ENCODE measurements around the gene CAV2. TPM values are rescaled to one million over a fixed set of nuclear protein-coding genes. Genes with fewer than 3 reads are reported as not detected.
A peak's percentile ranks its signal among the peaks of the same experiment; 100 is the strongest.
"Not testable (repeated sequence)": the region's sequence is repeated elsewhere in the genome, so short reads cannot be mapped to it uniquely, and the experiment has no call there.

Gene CAV2
- total RNA-seq, 1 donor from 2014 or later, result 86.8 TPM

DNA sequence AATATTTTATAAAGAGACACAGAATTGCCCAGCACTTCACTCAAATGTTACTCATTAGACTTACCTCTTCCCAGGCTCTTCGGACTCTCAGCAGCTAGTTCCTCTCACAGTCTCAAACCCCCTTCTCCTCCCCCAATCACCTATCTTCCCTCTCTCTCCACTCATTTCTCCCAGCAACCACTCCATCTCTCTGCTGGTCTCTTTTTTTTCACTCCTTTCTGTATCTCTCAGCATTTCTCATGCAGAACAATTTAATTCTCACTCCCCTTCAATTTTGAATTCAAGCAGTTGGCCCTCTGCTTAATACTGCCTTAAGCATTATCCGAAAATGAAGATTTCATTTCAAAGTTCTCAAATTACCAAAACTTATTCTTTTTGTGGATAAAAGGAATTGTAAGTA lies 34.4 kb upstream of the CAV2 start:
- no peak for TF ChIP-seq CTCF (IDR thresholded peaks at IDR 0.05)
- Mint-ChIP-seq H3K27ac (ENCODE audit: unreplicated experiment) (peak overlapping the region; percentile 2), H3K9me3 (ENCODE audit: unreplicated experiment) (no peaks in the 10 kb centered on the region), H3K36me3 (ENCODE audit: unreplicated experiment) (peaks cover 2% of the 10 kb centered on the region), H3K4me3 (ENCODE audit: unreplicated experiment) (no peak overlapping the region), H3K27me3 (ENCODE audit: unreplicated experiment) (no peaks in the 10 kb centered on the region), H3K4me1 (ENCODE audit: unreplicated experiment) (peaks cover 17% of the 10 kb centered on the region)
- DNase-seq (ENCODE audit: extremely low spot score, unreplicated experiment), result no peak

DNA sequence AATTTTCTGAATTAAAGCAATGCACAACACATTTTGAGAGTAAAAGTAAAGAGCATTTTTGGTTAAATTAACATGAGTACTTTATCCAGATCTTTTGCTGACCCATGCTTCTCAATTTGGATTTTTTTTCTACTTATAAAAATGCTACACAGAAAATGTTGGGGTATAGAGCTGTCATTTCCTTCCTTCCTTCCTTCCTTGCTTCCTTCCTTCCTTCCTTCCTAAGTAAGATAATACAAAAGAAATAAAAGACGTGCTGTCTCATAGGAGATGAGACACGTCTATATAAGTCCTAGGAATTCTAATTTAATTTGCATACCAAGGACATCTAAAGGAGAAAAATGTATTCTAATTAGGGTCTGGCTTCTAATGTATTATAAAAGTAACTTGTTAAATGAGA lies 31.0 kb upstream of the CAV2 start:
- Mint-ChIP-seq H3K4me1 (ENCODE audit: unreplicated experiment) (peaks cover 16% of the 10 kb centered on the region), H3K4me3 (ENCODE audit: unreplicated experiment) (no peak overlapping the region), H3K27ac (ENCODE audit: unreplicated experiment) (no peak overlapping the region), H3K27me3 (ENCODE audit: unreplicated experiment) (no peaks in the 10 kb centered on the region), H3K9me3 (ENCODE audit: unreplicated experiment) (no peaks in the 10 kb centered on the region), H3K36me3 (ENCODE audit: unreplicated experiment) (peaks cover 2% of the 10 kb centered on the region)
- no peak for DNase-seq (ENCODE audit: extremely low spot score, unreplicated experiment)
- TF ChIP-seq CTCF (IDR thresholded peaks at IDR 0.05), result no peak

DNA sequence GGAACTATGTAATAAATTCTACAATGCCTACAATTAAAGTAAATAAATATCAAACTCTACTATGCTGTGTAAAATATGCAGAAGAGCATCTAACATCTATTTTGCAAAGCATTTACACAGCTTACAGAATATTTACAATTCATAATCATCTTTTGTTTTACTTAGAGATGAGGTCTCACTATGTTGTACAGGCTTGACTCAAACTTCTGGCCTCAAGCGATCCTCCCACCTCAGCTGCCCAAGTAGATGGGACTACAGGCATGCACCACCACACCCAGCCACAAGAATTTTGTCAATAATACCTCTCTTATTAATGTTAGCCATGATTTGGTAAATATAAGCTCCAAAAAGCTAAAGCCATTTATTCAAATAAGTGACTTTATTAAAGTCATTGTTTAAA lies 21.9 kb upstream of the CAV2 start:
- Mint-ChIP-seq H3K4me1 (ENCODE audit: unreplicated experiment) (peaks cover 31% of the 10 kb centered on the region), H3K36me3 (ENCODE audit: unreplicated experiment) (no peaks in the 10 kb centered on the region), H3K27ac (ENCODE audit: unreplicated experiment) (peak overlapping the region; percentile 52), H3K27me3 (ENCODE audit: unreplicated experiment) (no peaks in the 10 kb centered on the region), H3K4me3 (ENCODE audit: unreplicated experiment) (no peak overlapping the region), H3K9me3 (ENCODE audit: unreplicated experiment) (peaks cover 13% of the 10 kb centered on the region)
- TF ChIP-seq CTCF (IDR thresholded peaks at IDR 0.05), result no peak
- DNase-seq (ENCODE audit: extremely low spot score, unreplicated experiment), result no peak

- TF ChIP-seq CTCF (IDR thresholded peaks at IDR 0.05), result no peak
- H3K27ac Mint-ChIP-seq (ENCODE audit: unreplicated experiment), result no peak overlapping the region
- DNase-seq (ENCODE audit: extremely low spot score, unreplicated experiment), result no peak
- H3K36me3 Mint-ChIP-seq (ENCODE audit: unreplicated experiment), result no peaks in the 10 kb centered on the region
- H3K27me3 Mint-ChIP-seq (ENCODE audit: unreplicated experiment), result no peaks in the 10 kb centered on the region
- H3K4me3 Mint-ChIP-seq (ENCODE audit: unreplicated experiment), result no peak overlapping the region
- H3K4me1 Mint-ChIP-seq (ENCODE audit: unreplicated experiment), result peaks cover 43% of the 10 kb centered on the region
- H3K9me3 Mint-ChIP-seq (ENCODE audit: unreplicated experiment), result peaks cover 13% of the 10 kb centered on the region
Measured at GRCh38 chr7:116478834-116479233, 20.7 kb upstream of the CAV2 start.

DNA sequence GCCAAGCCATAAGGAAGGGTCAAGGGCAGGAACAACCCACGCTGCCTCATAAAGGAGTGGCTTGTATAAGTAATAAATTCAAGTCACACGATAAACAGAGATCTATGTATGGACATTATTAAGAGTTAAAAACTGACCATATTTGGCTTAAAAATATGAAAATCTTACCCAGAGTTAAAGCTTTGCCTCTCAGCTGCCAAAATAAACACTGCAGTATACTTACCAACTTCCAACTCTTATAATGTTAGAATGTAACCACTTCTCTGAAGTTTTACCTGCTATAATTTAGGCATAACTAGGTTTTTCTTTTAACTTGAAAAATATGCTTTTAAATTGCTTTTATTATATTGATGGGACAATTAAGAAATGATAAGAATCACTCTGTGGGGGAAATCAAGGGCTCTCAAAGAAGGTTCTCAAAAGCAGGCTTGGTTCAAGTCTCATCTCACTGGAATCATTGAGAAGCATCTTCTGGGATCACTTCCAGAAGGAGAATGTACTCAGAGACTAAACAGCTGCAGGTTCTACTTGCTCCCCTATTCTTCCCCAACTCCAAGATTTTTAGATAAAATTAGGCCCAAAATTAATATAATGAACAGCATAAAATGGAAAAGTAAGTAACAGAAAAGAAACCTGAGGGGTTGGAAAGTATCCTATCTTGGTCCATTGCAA lies 16.1 kb upstream of the CAV2 start:
- no peak for DNase-seq (ENCODE audit: extremely low spot score, unreplicated experiment)
- no peak overlapping the region for H3K4me3 Mint-ChIP-seq (ENCODE audit: unreplicated experiment)
- peak overlapping the region; percentile 81 for H3K27ac Mint-ChIP-seq (ENCODE audit: unreplicated experiment)
- peaks cover 34% of the 10 kb centered on the region for H3K4me1 Mint-ChIP-seq (ENCODE audit: unreplicated experiment)
- no peaks in the 10 kb centered on the region for H3K9me3 Mint-ChIP-seq (ENCODE audit: unreplicated experiment)
- no peaks in the 10 kb centered on the region for H3K36me3 Mint-ChIP-seq (ENCODE audit: unreplicated experiment)
- H3K27me3 Mint-ChIP-seq (ENCODE audit: unreplicated experiment), result no peaks in the 10 kb centered on the region
- no peak for TF ChIP-seq CTCF (IDR thresholded peaks at IDR 0.05)

DNA sequence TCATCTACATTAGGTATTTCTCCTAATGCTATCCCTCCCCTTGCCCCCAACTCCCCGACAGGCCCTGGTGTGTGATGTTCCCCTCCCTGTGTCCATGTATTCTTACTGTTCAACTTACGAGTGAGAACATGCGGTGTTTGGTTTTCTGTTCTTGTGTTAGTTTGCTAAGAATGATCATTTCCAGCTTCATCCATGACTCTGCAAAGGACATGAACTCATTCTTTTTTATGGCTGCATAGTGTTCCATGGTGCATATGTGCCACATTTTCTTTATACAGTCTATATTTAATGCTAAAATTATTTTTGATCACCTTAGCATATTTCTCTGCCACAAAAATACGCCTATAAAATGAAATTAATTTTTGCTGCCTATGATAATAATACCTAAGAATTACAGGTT lies 15.1 kb upstream of the CAV2 start:
- H3K27me3 Mint-ChIP-seq (ENCODE audit: unreplicated experiment); H3K27ac Mint-ChIP-seq (ENCODE audit: unreplicated experiment); DNase-seq (ENCODE audit: extremely low spot score, unreplicated experiment); H3K9me3 Mint-ChIP-seq (ENCODE audit: unreplicated experiment); H3K4me3 Mint-ChIP-seq (ENCODE audit: unreplicated experiment); H3K36me3 Mint-ChIP-seq (ENCODE audit: unreplicated experiment): not testable (repeated sequence)
- H3K4me1 Mint-ChIP-seq (ENCODE audit: unreplicated experiment), result peaks cover 34% of the 10 kb centered on the region
